ENCODE results near the gene RFX4. TPM values are rescaled to one million over a fixed set of nuclear protein-coding genes. Genes with fewer than 3 reads are reported as not detected.

RFX4 gene
- total RNA-seq, 1 experiment from 2014 or later: not detected

GRCh38 chr12:106774005-106774807 is 191.4 kb downstream of the RFX4 start, which contains the start of gene RIC8B (continued):
- TF ChIP-seq YY1 (IDR thresholded peaks at IDR 0.05; ENCODE audit: extremely low read depth, insufficient replicate concordance, low read depth, low read length): peak; percentile 72
- no peak for TF ChIP-seq RAD21 (IDR thresholded peaks at IDR 0.05; ENCODE audit: low read depth)
- TF ChIP-seq CBX3 (IDR thresholded peaks at IDR 0.05; ENCODE audit: low read depth): peak; percentile 61; the same call in 1 of the 2 replicates
- no peak for TF ChIP-seq CEBPB (IDR thresholded peaks at IDR 0.05; ENCODE audit: low read depth)
- TF ChIP-seq SIN3A (IDR thresholded peaks at IDR 0.05; ENCODE audit: low read depth): no peak

DNA sequence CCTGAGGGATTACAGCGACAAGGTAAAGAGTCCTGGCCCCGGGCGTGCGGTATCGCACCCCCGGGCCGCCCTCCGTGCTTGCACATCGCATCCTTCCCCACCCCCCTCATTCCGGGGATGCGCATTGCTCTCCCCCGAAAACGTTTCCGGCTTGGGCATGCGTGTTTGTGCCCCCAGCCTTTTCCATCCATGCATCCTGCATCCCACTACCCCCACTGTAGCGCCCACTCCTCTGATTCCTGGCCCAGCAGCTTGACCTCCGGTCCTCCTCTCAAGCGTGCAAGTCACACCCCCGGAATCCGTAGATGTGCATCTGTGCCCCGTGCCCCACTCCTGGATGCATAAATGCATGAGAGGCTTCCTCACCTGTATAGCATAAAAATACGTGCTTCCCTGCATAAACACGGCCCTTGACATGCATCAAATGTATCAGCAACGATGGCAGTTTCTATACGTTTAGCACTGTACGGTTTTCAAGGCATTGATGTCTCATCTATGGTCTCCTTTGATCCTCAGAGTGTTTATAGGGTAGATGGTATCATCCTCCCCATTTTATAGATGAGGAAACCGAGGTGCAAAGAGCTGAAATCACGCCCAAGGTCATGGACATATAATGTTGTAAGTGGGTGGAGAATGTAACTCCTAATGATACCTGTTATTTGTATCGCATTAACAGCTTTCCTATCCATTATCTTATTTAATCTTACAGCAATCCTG is 192.2 kb downstream of the RFX4 start:
- peak; percentile 48 for ATAC-seq
- POLR2A ChIA-PET: no interaction called here
- no peak for DNase-seq (ENCODE audit: low read depth, low spot score)
- Histone ChIP-seq H3K36me3 (ENCODE audit: control insufficient read depth in 1 of 2, insufficient read depth in 2 of 2, low read length in 2 of 2) (no peaks in the 10 kb centered on the region), H3K9me3 (ENCODE audit: control insufficient read depth in 1 of 2, insufficient read depth in 1 of 2, low read depth in 1 of 2, low read length in 2 of 2) (no peaks in the 10 kb centered on the region), H3K4me3 (replicated peaks in 1 of 2; ENCODE audit: low read depth in 1 of 2, low read length in 2 of 2) (peak overlapping the region; percentile 92 to 95), H4K20me1 (ENCODE audit: insufficient read depth) (no peaks in the 10 kb centered on the region), H3K79me2 (ENCODE audit: insufficient read depth, low read length) (peaks cover 51% of the 10 kb centered on the region), H3K27me3 (ENCODE audit: insufficient read depth, low read length) (no peaks in the 10 kb centered on the region), H3K9ac (ENCODE audit: low read length) (peak overlapping the region; percentile 78), H3K27ac (ENCODE audit: low read depth, low read length) (peak overlapping the region; percentile 85), H3K4me1 (ENCODE audit: control insufficient read depth in 1 of 2, insufficient read depth in 2 of 2, low read length in 2 of 2) (peaks cover 8 to 33% of the 10 kb centered on the region in 2 experiments; a peak in 3 of 4 replicates), H3K9me2 (ENCODE audit: insufficient read depth) (no peaks in the 10 kb centered on the region), H3K4me2 (ENCODE audit: low read length) (peak overlapping the region; percentile 87), H2AFZ (ENCODE audit: low read depth, low read length, poor library complexity, severe bottlenecking) (no peak overlapping the region)
- CTCF ChIA-PET: no interaction called here
- intact Hi-C loops (cut with micrococcal nuclease): no loop called here
- TF ChIP-seq ZFX (IDR thresholded peaks at IDR 0.05) (no peak), SRF (IDR thresholded peaks at IDR 0.05; ENCODE audit: low read depth) (no peak), JUND (IDR thresholded peaks at IDR 0.05) (no peak), SIN3A (IDR thresholded peaks at IDR 0.05; ENCODE audit: low read depth) (no peak), ATF3 (IDR thresholded peaks at IDR 0.05) (no peak), SP1 (IDR thresholded peaks at IDR 0.05; ENCODE audit: low read depth) (no peak), CEBPB (IDR thresholded peaks at IDR 0.05; ENCODE audit: low read depth) (no peak), TCF7L2 (IDR thresholded peaks at IDR 0.05; ENCODE audit: borderline replicate concordance, extremely low read depth, insufficient read depth, insufficient read length) (no peak), CBX3 (IDR thresholded peaks at IDR 0.05; ENCODE audit: low read depth) (no peak; the same call in 1 of the 2 replicates)
- TF ChIP-seq, protein P1, sequence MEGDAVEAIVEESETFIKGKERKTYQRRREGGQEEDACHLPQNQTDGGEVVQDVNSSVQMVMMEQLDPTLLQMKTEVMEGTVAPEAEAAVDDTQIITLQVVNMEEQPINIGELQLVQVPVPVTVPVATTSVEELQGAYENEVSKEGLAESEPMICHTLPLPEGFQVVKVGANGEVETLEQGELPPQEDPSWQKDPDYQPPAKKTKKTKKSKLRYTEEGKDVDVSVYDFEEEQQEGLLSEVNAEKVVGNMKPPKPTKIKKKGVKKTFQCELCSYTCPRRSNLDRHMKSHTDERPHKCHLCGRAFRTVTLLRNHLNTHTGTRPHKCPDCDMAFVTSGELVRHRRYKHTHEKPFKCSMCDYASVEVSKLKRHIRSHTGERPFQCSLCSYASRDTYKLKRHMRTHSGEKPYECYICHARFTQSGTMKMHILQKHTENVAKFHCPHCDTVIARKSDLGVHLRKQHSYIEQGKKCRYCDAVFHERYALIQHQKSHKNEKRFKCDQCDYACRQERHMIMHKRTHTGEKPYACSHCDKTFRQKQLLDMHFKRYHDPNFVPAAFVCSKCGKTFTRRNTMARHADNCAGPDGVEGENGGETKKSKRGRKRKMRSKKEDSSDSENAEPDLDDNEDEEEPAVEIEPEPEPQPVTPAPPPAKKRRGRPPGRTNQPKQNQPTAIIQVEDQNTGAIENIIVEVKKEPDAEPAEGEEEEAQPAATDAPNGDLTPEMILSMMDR (IDR thresholded peaks at IDR 0.05 in 2 of 3, conservative IDR thresholded peaks at IDR 0.05 in 1 of 3; ENCODE audit: borderline replicate concordance in 1 of 3, insufficient read depth in 1 of 3, low read depth in 2 of 3, low read length in 2 of 3): no peak
- no TSS peak for BruUV-seq (replicated peaks)
- RAD21 ChIA-PET (ENCODE audit: low non-redundant PET in 1 of 2, low total read pairs in 2 of 2, uncharacterized antibody in 2 of 2, unreplicated experiment in 2 of 2): no interaction called here

Measured in HCT116 (cell line).